Ishikawa (cell line): Measurements from ENCODE around the gene CALU.

Experiments
- CEBPB ChIP-seq: IDR thresholded peaks from 2 replicates; pipeline ENCODE4 v1.6.1; 2012
- EGR1 ChIP-seq: IDR thresholded peaks from 2 replicates; pipeline ENCODE4 v1.6.1; 2012
- EP300 ChIP-seq: IDR thresholded peaks from 2 replicates; pipeline ENCODE4 v1.6.1; 2012; ENCODE audit warnings: borderline replicate concordance
- FOXM1 ChIP-seq: IDR thresholded peaks from 2 replicates; pipeline ENCODE4 v1.6.1; 2012; ENCODE audit warnings: low read depth, borderline replicate concordance
- RAD21 ChIP-seq: IDR thresholded peaks from 2 replicates; pipeline ENCODE4 v1.6.1; 2012; ENCODE audit warnings: low read depth
- YY1 ChIP-seq: IDR thresholded peaks from 2 replicates; pipeline ENCODE4 v1.6.1; 2012; ENCODE audit warnings: low read depth
- TF ChIP-seq, protein P1 (sequence below): IDR thresholded peaks from 2 replicates; pipeline ENCODE4 v1.6.1; 2012

DNA sequence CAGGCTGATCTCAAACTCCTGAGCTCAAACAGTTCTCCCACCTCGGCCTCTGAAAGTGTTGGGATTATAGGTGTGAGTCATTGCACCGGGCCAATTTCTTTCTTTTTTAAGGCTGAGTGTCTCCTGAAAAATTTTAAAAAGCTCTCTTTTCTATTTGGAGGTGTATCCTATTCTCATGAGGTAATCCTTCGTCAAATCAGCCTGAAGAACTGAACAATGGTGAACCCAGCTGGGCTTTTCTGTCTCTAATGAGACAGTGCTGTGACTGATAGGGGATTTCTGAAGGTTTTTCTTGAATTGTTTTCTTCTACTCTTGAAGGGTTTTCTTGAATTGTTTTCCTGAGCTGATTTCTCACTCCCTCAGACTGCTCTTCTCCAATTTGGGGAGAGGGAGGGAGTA lies 30.9 kb upstream of the CALU start:
- TF ChIP-seq CEBPB = no peak
- no peak for TF ChIP-seq FOXM1
- TF ChIP-seq EP300 = no peak
- TF ChIP-seq EGR1 = no peak
- no peak for TF ChIP-seq RAD21
- no peak for TF ChIP-seq YY1
- TF ChIP-seq, protein P1, sequence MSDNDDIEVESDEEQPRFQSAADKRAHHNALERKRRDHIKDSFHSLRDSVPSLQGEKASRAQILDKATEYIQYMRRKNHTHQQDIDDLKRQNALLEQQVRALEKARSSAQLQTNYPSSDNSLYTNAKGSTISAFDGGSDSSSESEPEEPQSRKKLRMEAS = no peak
